Mesenchymal stem cell (in vitro differentiated cells and primary cell): Measurements from ENCODE around the gene LTBR.

ENCODE experiments used
- DNase-seq: peaks from one replicate; pipeline ENCODE4 v3.0.0-alpha.2; 2013
- H2AFZ ChIP-seq: one replicate; pipeline ENCODE4 v1.6.1; 2013; ENCODE audit warnings: low read depth, mild to moderate bottlenecking, control low read depth, inconsistent platforms, low read length, moderate library complexity
- H2AK5ac ChIP-seq: 2 replicates; pipeline ENCODE4 v1.6.1; 2013; ENCODE audit warnings: low read length, moderate library complexity, mild to moderate bottlenecking, inconsistent platforms; ENCODE audit not compliant: severe bottlenecking
- H2BK120ac ChIP-seq: one replicate; pipeline ENCODE4 v1.6.1; 2013; ENCODE audit warnings: low read depth, mild to moderate bottlenecking, inconsistent platforms, low read length, moderate library complexity
- H2BK12ac ChIP-seq, 2 experiments: one replicate each; pipeline ENCODE4 v1.6.1; 2013; ENCODE audit warnings: inconsistent platforms in 2 of 2, low read length in 2 of 2, mild to moderate bottlenecking in 2 of 2, moderate library complexity in 2 of 2, control low read depth in 1 of 2
- H2BK15ac ChIP-seq: one replicate; pipeline ENCODE4 v1.6.1; 2013; ENCODE audit warnings: mild to moderate bottlenecking, low read depth, inconsistent platforms; ENCODE audit not compliant: poor library complexity, severe bottlenecking
- H2BK5ac ChIP-seq: 2 replicates; pipeline ENCODE4 v1.6.1; 2013; ENCODE audit warnings: low read depth, mild to moderate bottlenecking, low read length, control low read depth, inconsistent platforms; ENCODE audit not compliant: poor library complexity, severe bottlenecking
- H3K14ac ChIP-seq, 2 experiments: one replicate each; pipeline ENCODE4 v1.6.1; 2013; ENCODE audit warnings: inconsistent platforms in 2 of 2, low read length in 2 of 2, control low read depth in 1 of 2, mild to moderate bottlenecking in 1 of 2, moderate library complexity in 1 of 2
- H3K18ac ChIP-seq, 2 experiments: one replicate each; pipeline ENCODE4 v1.6.1; 2013; ENCODE audit warnings: inconsistent platforms in 2 of 2, low read length in 2 of 2, control low read depth in 1 of 2, low read depth in 1 of 2, mild to moderate bottlenecking in 1 of 2
- H3K23ac ChIP-seq, 2 experiments: one replicate each; pipeline ENCODE4 v1.6.1; 2013; ENCODE audit warnings: inconsistent platforms in 2 of 2, low read length in 2 of 2, mild to moderate bottlenecking in 2 of 2, moderate library complexity in 2 of 2, control low read depth in 1 of 2
- H3K27ac ChIP-seq: 2 replicates; pipeline ENCODE4 v1.5.1; 2013; ENCODE audit warnings: mild to moderate bottlenecking, moderate library complexity, low read length, control low read depth, inconsistent platforms; ENCODE audit not compliant: poor library complexity, severe bottlenecking
- H3K27me3 ChIP-seq, 2 experiments: 2 replicates each; pipeline versions ENCODE4 v1.6.1 to v1.7.0; 2013; ENCODE audit warnings: low read length in 2 of 2, mild to moderate bottlenecking in 2 of 2, moderate library complexity in 2 of 2, control low read depth in 1 of 2, inconsistent platforms in 1 of 2; ENCODE audit not compliant: control insufficient read depth in 1 of 2, insufficient read depth in 1 of 2
- H3K36me3 ChIP-seq, 2 experiments: 2 replicates each; pipeline versions ENCODE4 v1.6.1 to v1.7.0; 2013; ENCODE audit warnings: low read length in 2 of 2, control low read depth in 1 of 2, inconsistent platforms in 1 of 2, low read depth in 1 of 2, mild to moderate bottlenecking in 1 of 2; ENCODE audit not compliant: insufficient read depth in 2 of 2, control insufficient read depth in 1 of 2
- H3K4ac ChIP-seq, 2 experiments: one replicate each; pipeline ENCODE4 v1.6.1; 2013; ENCODE audit warnings: inconsistent platforms in 2 of 2, low read length in 2 of 2, mild to moderate bottlenecking in 2 of 2, moderate library complexity in 2 of 2, control low read depth in 1 of 2, low read depth in 1 of 2
- H3K4me1 ChIP-seq: 2 replicates; pipeline ENCODE4 v1.6.1; 2013; ENCODE audit warnings: low read depth, low read length, control low read depth; ENCODE audit not compliant: control insufficient read depth, insufficient read depth
- H3K4me2 ChIP-seq: 2 replicates; pipeline ENCODE4 v1.6.1; 2013; ENCODE audit warnings: low read length, mild to moderate bottlenecking, inconsistent platforms; ENCODE audit not compliant: poor library complexity, severe bottlenecking
- H3K4me3 ChIP-seq, 2 experiments: 2 replicates each; pipeline versions ENCODE4 v1.5.1 to v1.7.0; 2013; ENCODE audit warnings: low read length in 2 of 2, mild to moderate bottlenecking in 2 of 2, control low read depth in 1 of 2, low read depth in 1 of 2; ENCODE audit not compliant: insufficient read depth in 1 of 2
- H3K79me1 ChIP-seq: replicated peaks from 2 replicates; pipeline ENCODE4 v1.6.1; 2013; ENCODE audit warnings: mild to moderate bottlenecking, control low read depth, low read length, inconsistent platforms; ENCODE audit not compliant: poor library complexity, severe bottlenecking
- H3K9ac ChIP-seq: 2 replicates; pipeline ENCODE4 v1.7.0; 2013; ENCODE audit warnings: mild to moderate bottlenecking, low read length, moderate library complexity
- H3K9me3 ChIP-seq: 2 replicates; pipeline ENCODE4 v1.7.0; 2013; ENCODE audit warnings: mild to moderate bottlenecking, low read length; ENCODE audit not compliant: control insufficient read depth
- H4K8ac ChIP-seq: one replicate; pipeline ENCODE4 v1.6.1; 2013; ENCODE audit warnings: inconsistent platforms, mild to moderate bottlenecking, low read length, moderate library complexity
- H4K91ac ChIP-seq: one replicate; pipeline ENCODE4 v1.6.1; 2013; ENCODE audit warnings: mild to moderate bottlenecking, low read length, inconsistent platforms
- WGBS: methylation state at CpG from one replicate; pipeline ENCODE4 v1.1.7; 2013; ENCODE audit warnings: mixed read lengths; 5-methylcytosine and 5-hydroxymethylcytosine counted together

LTBR gene

GRCh38 chr12:6368906-6369525 is 14.9 kb upstream of the LTBR start:
- peak overlapping the region; percentile 93 for H2BK120ac ChIP-seq
- H3K14ac ChIP-seq = peak overlapping the region in 1 of 2 experiments; percentile 87
- no peak overlapping the region for H3K9ac ChIP-seq
- DNase-seq = no peak
- peak overlapping the region; percentile 80 to 99 for H2BK12ac ChIP-seq
- peaks cover 36% of the 10 kb centered on the region for H3K4me1 ChIP-seq
- H3K9me3 ChIP-seq = no peaks in the 10 kb centered on the region
- no peak overlapping the region for H2AFZ ChIP-seq
- peak overlapping the region; percentile 34 for H2AK5ac ChIP-seq
- H3K27me3 ChIP-seq = no peaks in the 10 kb centered on the region
- H3K4me3 ChIP-seq = no peak overlapping the region
- H3K27ac ChIP-seq = no peak overlapping the region
- H4K8ac ChIP-seq = peak overlapping the region; percentile 75
- no peak overlapping the region for H2BK5ac ChIP-seq
- no peak overlapping the region for H3K23ac ChIP-seq
- peak overlapping the region; percentile 58 to 83 for H3K18ac ChIP-seq
- no peaks in the 10 kb centered on the region for H3K79me1 ChIP-seq
- no peaks in the 10 kb centered on the region for H3K36me3 ChIP-seq
- no peak overlapping the region for H3K4me2 ChIP-seq
- H4K91ac ChIP-seq = peak overlapping the region; percentile 96
- H2BK15ac ChIP-seq = peak overlapping the region; percentile 73
- peak overlapping the region; percentile 47 to 66 for H3K4ac ChIP-seq
- WGBS = 90% methylated on average over 9 of the region's 9 CpGs

GRCh38 chr12:6369916-6370575 is 13.9 kb upstream of the LTBR start:
- no peak overlapping the region for H3K23ac ChIP-seq
- H3K4me2 ChIP-seq = no peak overlapping the region
- H2BK120ac ChIP-seq = no peak overlapping the region
- DNase-seq = no peak
- peaks cover 37% of the 10 kb centered on the region for H3K4me1 ChIP-seq
- H3K18ac ChIP-seq = peak overlapping the region; percentile 86 to 89
- H2AK5ac ChIP-seq = peak overlapping the region; percentile 88
- H3K79me1 ChIP-seq = no peaks in the 10 kb centered on the region
- H4K8ac ChIP-seq = peak overlapping the region; percentile 5
- peak overlapping the region in 1 of 2 experiments; percentile 82 for H3K14ac ChIP-seq
- 97% methylated on average over 9 of the region's 9 CpGs for WGBS
- no peaks in the 10 kb centered on the region for H3K36me3 ChIP-seq
- H4K91ac ChIP-seq = peak overlapping the region; percentile 81
- peak overlapping the region; percentile 65 to 88 for H3K4ac ChIP-seq
- H3K27me3 ChIP-seq = no peaks in the 10 kb centered on the region
- no peak overlapping the region for H2AFZ ChIP-seq
- peak overlapping the region; percentile 68 for H2BK15ac ChIP-seq
- peak overlapping the region; percentile 85 for H3K27ac ChIP-seq
- peak overlapping the region; percentile 87 to 99 for H2BK12ac ChIP-seq
- no peak overlapping the region for H3K9ac ChIP-seq
- no peaks in the 10 kb centered on the region for H3K9me3 ChIP-seq
- no peak overlapping the region for H3K4me3 ChIP-seq
- no peak overlapping the region for H2BK5ac ChIP-seq

GRCh38 chr12:6370576-6370935 is 13.4 kb upstream of the LTBR start:
- Histone ChIP-seq H3K4me1 (peaks cover 42% of the 10 kb centered on the region), H4K8ac (peak overlapping the region; percentile 83), H3K27ac (peak overlapping the region; percentile 85), H2AK5ac (peak overlapping the region; percentile 88), H2BK15ac (peak overlapping the region; percentile 55), H3K27me3 (no peaks in the 10 kb centered on the region), H2BK5ac (peak overlapping the region; percentile 25), H3K79me1 (no peaks in the 10 kb centered on the region), H2BK12ac (peak overlapping the region; percentile 87 to 99), H2BK120ac (no peak overlapping the region), H4K91ac (peak overlapping the region; percentile 81), H3K4me2 (no peak overlapping the region), H2AFZ (no peak overlapping the region), H3K14ac (peak overlapping the region in 1 of 2 experiments; percentile 82), H3K36me3 (no peaks in the 10 kb centered on the region), H3K9me3 (no peaks in the 10 kb centered on the region), H3K23ac (no peak overlapping the region), H3K4me3 (no peak overlapping the region), H3K4ac (peak overlapping the region; percentile 65 to 88), H3K18ac (peak overlapping the region; percentile 86 to 89), H3K9ac (peak overlapping the region; percentile 38)
- DNase-seq = no peak
- 84% methylated on average over 4 of the region's 4 CpGs for WGBS

GRCh38 chr12:6370994-6371754 is 12.8 kb upstream of the LTBR start:
- peak overlapping the region; percentile 88 for H2AK5ac ChIP-seq
- no peaks in the 10 kb centered on the region for H3K27me3 ChIP-seq
- H2BK120ac ChIP-seq = peak overlapping the region; percentile 61
- peaks cover 49% of the 10 kb centered on the region for H3K4me1 ChIP-seq
- H3K14ac ChIP-seq = peak overlapping the region in 1 of 2 experiments; percentile 89
- no peak overlapping the region for H2BK5ac ChIP-seq
- H4K91ac ChIP-seq = peak overlapping the region; percentile 81
- H3K9ac ChIP-seq = peak overlapping the region; percentile 85
- no peak overlapping the region for H3K4me3 ChIP-seq
- H3K23ac ChIP-seq = peak overlapping the region in 1 of 2 experiments; percentile 46
- H2AFZ ChIP-seq = no peak overlapping the region
- H3K18ac ChIP-seq = peak overlapping the region; percentile 86 to 89
- H3K27ac ChIP-seq = peak overlapping the region; percentile 92
- H2BK15ac ChIP-seq = peak overlapping the region; percentile 75
- peak overlapping the region; percentile 75 to 99 for H2BK12ac ChIP-seq
- H3K9me3 ChIP-seq = no peaks in the 10 kb centered on the region
- no peak overlapping the region for H3K4me2 ChIP-seq
- no peaks in the 10 kb centered on the region for H3K36me3 ChIP-seq
- H4K8ac ChIP-seq = peak overlapping the region; percentile 83
- peak overlapping the region; percentile 65 to 88 for H3K4ac ChIP-seq
- DNase-seq = peak; percentile 84
- H3K79me1 ChIP-seq = no peaks in the 10 kb centered on the region
- WGBS = 19% methylated on average over 8 of the region's 15 CpGs
